Measurements from ENCODE around the gene CRELD2. TPM values are rescaled to one million over a fixed set of nuclear protein-coding genes. Genes with fewer than 3 reads are reported as not detected.

CRELD2 gene
- total RNA-seq, 4 donors from 2014 or later: 8.9 to 15.0 (median 13.0) TPM

GRCh38 chr22:49962751-49963646, 44.6 kb downstream of the CRELD2 start:
- peaks cover 2 to 24% of the 10 kb centered on the region in 2 donors for H3K36me3 ChIP-seq
- peaks cover 57% of the 10 kb centered on the region in 2 donors for H3K4me1 ChIP-seq
- peak in 1 of 2 donors; percentile 0 for ATAC-seq
- in situ Hi-C loops (cut with MboI; ENCODE audit: low sequenced_read_pairs in 4 of 4): no loop called here
- peak; percentile 19 to 54 for DNase-seq
- intact Hi-C loops (cut with DNase I; ENCODE audit: low total_unique reads): loop anchor here (2.0 kb wide), 1 partner anchor 296 kb away; no protein-coding TSS in a partner anchor
- peak overlapping the region; percentile 83 to 98 (median 88) for H3K4me3 ChIP-seq
- TF ChIP-seq CTCF (IDR thresholded peaks at IDR 0.05 in 4 of 5, conservative IDR thresholded peaks at IDR 0.05 in 1 of 5) (no peak), POLR2A (IDR thresholded peaks at IDR 0.05) (no peak)
- H3K9me3 ChIP-seq: no peaks in the 10 kb centered on the region
- H3K27ac ChIP-seq: peak overlapping the region; percentile 90 to 99 (median 95)
- no peaks in the 10 kb centered on the region for H3K27me3 ChIP-seq

- Histone ChIP-seq H3K4me1 (peaks cover 59 to 61% of the 10 kb centered on the region in 2 donors), H3K27ac (peak overlapping the region; percentile 90 to 99 (median 95)), H3K36me3 (peaks cover 2 to 24% of the 10 kb centered on the region in 2 donors), H3K9me3 (no peaks in the 10 kb centered on the region), H3K4me3 (peak overlapping the region; percentile 83 to 98 (median 88)), H3K27me3 (no peaks in the 10 kb centered on the region)
- intact Hi-C loops (cut with DNase I; ENCODE audit: low total_unique reads) (loop anchor here (2.0 kb wide), 1 partner anchor 295 kb away; no protein-coding TSS in a partner anchor), in situ Hi-C loops (cut with MboI; ENCODE audit: low sequenced_read_pairs in 4 of 4) (no loop called here)
- TF ChIP-seq POLR2A (IDR thresholded peaks at IDR 0.05) (no peak), CTCF (IDR thresholded peaks at IDR 0.05 in 4 of 5, conservative IDR thresholded peaks at IDR 0.05 in 1 of 5) (no peak)
- DNase-seq: peak; percentile 2 to 25
- ATAC-seq: no peak
These were observed 45.2 kb downstream of the CRELD2 start for GRCh38 chr22:49963647-49964026.

DNA sequence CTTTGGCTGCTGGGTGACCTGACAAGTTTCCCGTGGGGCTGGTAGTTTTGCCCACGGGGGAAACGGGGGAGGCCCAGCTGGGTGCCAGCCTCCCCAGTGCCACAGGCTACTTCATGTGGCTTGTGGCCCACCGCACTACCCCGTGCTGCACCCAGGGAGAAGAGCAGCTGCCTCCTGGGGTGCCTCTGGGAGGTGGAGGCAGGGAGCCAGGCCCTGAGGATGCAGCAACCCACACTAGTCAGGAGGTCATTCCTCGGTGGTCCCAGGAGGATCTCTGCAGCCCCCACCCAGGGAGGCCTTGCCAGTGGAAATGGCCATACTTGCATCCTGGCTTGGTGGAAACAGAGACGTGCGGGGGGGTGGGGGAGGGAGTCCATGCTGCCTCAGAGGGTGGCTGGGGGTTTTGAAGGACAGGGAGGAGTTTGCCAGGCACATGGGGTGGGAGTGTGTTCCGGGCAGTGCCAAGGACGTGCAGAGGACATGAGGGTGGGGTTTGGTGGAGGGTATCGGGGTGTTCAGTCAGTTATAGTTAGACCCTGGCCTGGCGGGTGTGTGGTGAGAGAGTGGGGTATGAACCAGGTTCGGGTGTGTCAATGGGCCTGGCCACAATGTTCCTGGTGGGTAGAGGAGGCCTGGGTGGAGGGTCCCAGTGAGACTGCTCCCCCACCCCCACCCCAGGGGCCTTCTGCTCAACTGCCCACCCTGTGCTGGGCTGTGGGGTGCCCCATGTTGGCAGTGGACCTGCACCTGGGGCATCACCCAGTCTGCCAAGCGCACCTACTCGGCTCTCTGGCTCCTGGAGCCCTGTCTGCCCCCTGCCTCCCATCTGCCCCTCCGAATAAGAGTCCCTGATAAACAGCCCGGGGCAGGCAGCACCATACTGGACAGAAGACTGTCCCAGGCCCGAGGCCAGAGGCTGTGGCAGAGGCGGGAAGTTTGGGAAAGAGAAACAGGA, 46.0 kb downstream of the CRELD2 start:
- H3K36me3 ChIP-seq: peaks cover 2 to 24% of the 10 kb centered on the region in 2 donors
- peaks cover 52 to 58% of the 10 kb centered on the region in 2 donors for H3K4me1 ChIP-seq
- H3K9me3 ChIP-seq: no peaks in the 10 kb centered on the region
- peak overlapping the region; percentile 90 to 99 (median 95) for H3K27ac ChIP-seq
- peak overlapping the region; percentile 83 to 98 (median 88) for H3K4me3 ChIP-seq
- in situ Hi-C loops (cut with MboI; ENCODE audit: low sequenced_read_pairs in 4 of 4): no loop called here
- DNase-seq: peak in 1 of 2 donors; percentile 42
- TF ChIP-seq POLR2A (IDR thresholded peaks at IDR 0.05) (peak in 1 of 2 donors; percentile 18), CTCF (IDR thresholded peaks at IDR 0.05 in 4 of 5, conservative IDR thresholded peaks at IDR 0.05 in 1 of 5) (no peak)
- H3K27me3 ChIP-seq: no peaks in the 10 kb centered on the region
- no peak for ATAC-seq
- intact Hi-C loops (cut with DNase I; ENCODE audit: low total_unique reads): no loop called here

Measured in gastrocnemius medialis (tissue), 4 donors.